GM12878 (cell line): ENCODE data around the gene CLEC16A. TPM values are rescaled to one million over a fixed set of nuclear protein-coding genes. Genes with fewer than 3 reads are reported as not detected.

Source experiments
- polyA plus RNA-seq, 11 experiments: library from polyadenylated mRNA; depleted of rRNA in 4 of 11; unstranded in 6 of 11; stranded (reverse) in 5 of 11; fragments of >200 nt; fragmentation: Nextera tagmentation in 4 of 11; fragmentation: Illumina TruSeq in 1 of 11; extraction: Ambion mirVana in 4 of 11; extraction: Trizol in 1 of 11; gene quantifications; 1 replicate in 1 of 11; 2 replicates in 10 of 11; pipeline versions ENCODE4 v1.2.1 to v1.2.3, GENCODE V29; 2011 to 2016; ENCODE audit warnings: inconsistent platforms in 2 of 11, missing spikeins in 2 of 11, low read depth in 1 of 11
- total RNA-seq, 4 experiments: library from RNA; depleted of rRNA in 3 of 4; stranded (reverse); fragments of >200 nt in 3 of 4; fragmentation: Illumina TruSeq in 1 of 4; extraction: Trizol in 1 of 4; gene quantifications; 2 replicates each; pipeline versions ENCODE4 v1.2.1 to v1.2.3, GENCODE V29; 2013 to 2021

Gene CLEC16A
- total and polyA plus RNA-seq, 10 of the 15 experiments (the other 5 are each of a cell fraction or from before 2014, with no cell fraction given) = 1.5 to 28.8 (median 19.2) TPM

Other genes starting within 250 kb of the CLEC16A start
- gene TEKT5, start 249.6 kb upstream of the CLEC16A start, total RNA-seq (2014; rRNA removed) = 0.22 and 1.1 TPM in 2 replicates
- gene TEKT5, start 249.6 kb upstream of the CLEC16A start, total RNA-seq (2014; rRNA removed; fragmentation: Illumina TruSeq; extraction: Trizol) = 0.18 and 0.40 TPM in 2 replicates
- 0.80 and 2.2 TPM in 2 replicates for gene TEKT5, start 249.6 kb upstream of the CLEC16A start, total RNA-seq (2021)
- gene TEKT5, start 249.6 kb upstream of the CLEC16A start, polyA plus RNA-seq (2011; rRNA removed) = 0.66 and 0.68 TPM in 2 replicates
- gene TEKT5, start 249.6 kb upstream of the CLEC16A start, polyA plus RNA-seq (2014; fragmentation: Illumina TruSeq; extraction: Trizol) = 0.19 and 0.93 TPM in 2 replicates
- under 1 TPM; 0.47 to 0.64 TPM for gene TEKT5, start 249.6 kb upstream of the CLEC16A start, polyA plus RNA-seq (2014; fragmentation: Nextera tagmentation; extraction: Ambion mirVana)
- 1.1 and 1.8 TPM in 2 replicates for gene TEKT5, start 249.6 kb upstream of the CLEC16A start, polyA plus RNA-seq (2014; rRNA removed)
- gene TEKT5, start 249.6 kb upstream of the CLEC16A start, polyA plus RNA-seq (2016; fragmentation: Nextera tagmentation; extraction: Ambion mirVana) = under 1 TPM in 1 of 2 experiments, not detected in 1; 0.79 TPM
- 49.6 and 56.9 TPM in 2 replicates for gene NUBP1, start 200.7 kb upstream of the CLEC16A start, total RNA-seq (2014; rRNA removed)
- 53.6 and 55.1 TPM in 2 replicates for gene NUBP1, start 200.7 kb upstream of the CLEC16A start, total RNA-seq (2014; rRNA removed; fragmentation: Illumina TruSeq; extraction: Trizol)
- gene NUBP1, start 200.7 kb upstream of the CLEC16A start, total RNA-seq (2021) = 46.7 and 53.3 TPM in 2 replicates
- 64.3 and 74.9 TPM in 2 replicates for gene NUBP1, start 200.7 kb upstream of the CLEC16A start, polyA plus RNA-seq (2011; rRNA removed)
- gene NUBP1, start 200.7 kb upstream of the CLEC16A start, polyA plus RNA-seq (2014; fragmentation: Illumina TruSeq; extraction: Trizol) = 51.5 and 66.9 TPM in 2 replicates
- gene NUBP1, start 200.7 kb upstream of the CLEC16A start, polyA plus RNA-seq (2014; fragmentation: Nextera tagmentation; extraction: Ambion mirVana) = 10 to 100 TPM; 31.0 to 36.3 TPM
- gene NUBP1, start 200.7 kb upstream of the CLEC16A start, polyA plus RNA-seq (2014; rRNA removed) = 62.8 and 65.7 TPM in 2 replicates
- 10 to 100 TPM; 59.7 to 60.7 TPM for gene NUBP1, start 200.7 kb upstream of the CLEC16A start, polyA plus RNA-seq (2016; fragmentation: Nextera tagmentation; extraction: Ambion mirVana)
- gene TVP23A, start 125.8 kb upstream of the CLEC16A start, total RNA-seq (2014; rRNA removed) = 1.1 and 1.9 TPM in 2 replicates
- gene TVP23A, start 125.8 kb upstream of the CLEC16A start, total RNA-seq (2014; rRNA removed; fragmentation: Illumina TruSeq; extraction: Trizol) = 1.5 and 1.7 TPM in 2 replicates
- 1.6 and 1.7 TPM in 2 replicates for gene TVP23A, start 125.8 kb upstream of the CLEC16A start, total RNA-seq (2021)
- 2.6 and 2.8 TPM in 2 replicates for gene TVP23A, start 125.8 kb upstream of the CLEC16A start, polyA plus RNA-seq (2011; rRNA removed)
- gene TVP23A, start 125.8 kb upstream of the CLEC16A start, polyA plus RNA-seq (2014; fragmentation: Illumina TruSeq; extraction: Trizol) = 1.9 and 2.8 TPM in 2 replicates
- gene TVP23A, start 125.8 kb upstream of the CLEC16A start, polyA plus RNA-seq (2014; fragmentation: Nextera tagmentation; extraction: Ambion mirVana) = 1 to 10 TPM; 4.6 to 6.4 TPM
- gene TVP23A, start 125.8 kb upstream of the CLEC16A start, polyA plus RNA-seq (2014; rRNA removed) = 1.4 and 1.8 TPM in 2 replicates
- gene TVP23A, start 125.8 kb upstream of the CLEC16A start, polyA plus RNA-seq (2016; fragmentation: Nextera tagmentation; extraction: Ambion mirVana) = 1 to 10 TPM; 3.4 to 3.6 TPM
- gene CIITA, start 67.4 kb upstream of the CLEC16A start, total RNA-seq (2014; rRNA removed) = 49.6 and 51.4 TPM in 2 replicates
- 31.0 and 37.4 TPM in 2 replicates for gene CIITA, start 67.4 kb upstream of the CLEC16A start, total RNA-seq (2014; rRNA removed; fragmentation: Illumina TruSeq; extraction: Trizol)
- gene CIITA, start 67.4 kb upstream of the CLEC16A start, total RNA-seq (2021) = 84.6 and 95.8 TPM in 2 replicates
- gene CIITA, start 67.4 kb upstream of the CLEC16A start, polyA plus RNA-seq (2011; rRNA removed) = 139 and 145 TPM in 2 replicates
- 35.7 and 51.1 TPM in 2 replicates for gene CIITA, start 67.4 kb upstream of the CLEC16A start, polyA plus RNA-seq (2014; fragmentation: Illumina TruSeq; extraction: Trizol)
- gene CIITA, start 67.4 kb upstream of the CLEC16A start, polyA plus RNA-seq (2014; fragmentation: Nextera tagmentation; extraction: Ambion mirVana) = 10 to 100 TPM; 11.5 to 12.5 TPM
- 74.5 and 82.5 TPM in 2 replicates for gene CIITA, start 67.4 kb upstream of the CLEC16A start, polyA plus RNA-seq (2014; rRNA removed)
- 10 to 100 TPM; 45.3 to 48.2 TPM for gene CIITA, start 67.4 kb upstream of the CLEC16A start, polyA plus RNA-seq (2016; fragmentation: Nextera tagmentation; extraction: Ambion mirVana)
- 26.3 and 28.6 TPM in 2 replicates for gene DEXI, start 2.1 kb upstream of the CLEC16A start, total RNA-seq (2014; rRNA removed)
- 17.0 and 17.3 TPM in 2 replicates for gene DEXI, start 2.1 kb upstream of the CLEC16A start, total RNA-seq (2014; rRNA removed; fragmentation: Illumina TruSeq; extraction: Trizol)
- gene DEXI, start 2.1 kb upstream of the CLEC16A start, total RNA-seq (2021) = 22.7 and 24.2 TPM in 2 replicates
- 11.4 and 15.2 TPM in 2 replicates for gene DEXI, start 2.1 kb upstream of the CLEC16A start, polyA plus RNA-seq (2011; rRNA removed)
- 17.8 and 21.7 TPM in 2 replicates for gene DEXI, start 2.1 kb upstream of the CLEC16A start, polyA plus RNA-seq (2014; fragmentation: Illumina TruSeq; extraction: Trizol)
- 1 to 10 TPM; 1.4 to 4.3 TPM for gene DEXI, start 2.1 kb upstream of the CLEC16A start, polyA plus RNA-seq (2014; fragmentation: Nextera tagmentation; extraction: Ambion mirVana)
- 22.9 and 25.7 TPM in 2 replicates for gene DEXI, start 2.1 kb upstream of the CLEC16A start, polyA plus RNA-seq (2014; rRNA removed)
- gene DEXI, start 2.1 kb upstream of the CLEC16A start, polyA plus RNA-seq (2016; fragmentation: Nextera tagmentation; extraction: Ambion mirVana) = 10 to 100 TPM; 14.0 to 19.8 TPM